HEK293 (cell line): ENCODE measurements around the gene SLC35A2.

Source experiments
- CTCF ChIP-seq: fragments of 450-650 bp; formaldehyde crosslinking; IDR thresholded peaks from 2 replicates; pipeline ENCODE4 v1.5.1; 2016; ENCODE audit warnings: missing biosample characterization, missing genetic modification characterization
- ELK4 ChIP-seq: IDR thresholded peaks from 2 replicates; pipeline ENCODE4 v1.6.1; 2011; ENCODE audit warnings: mild to moderate bottlenecking, low read depth, low read length, borderline replicate concordance
- KLF10 ChIP-seq: fragments of 450-650 bp; IDR thresholded peaks from 2 replicates; pipeline ENCODE4 v1.5.1; 2018; ENCODE audit warnings: missing biosample characterization, mild to moderate bottlenecking, missing genetic modification characterization
- MZF1 ChIP-seq: fragments of 450-650 bp; formaldehyde crosslinking; IDR thresholded peaks from 2 replicates; pipeline ENCODE4 v1.5.1; 2017; ENCODE audit warnings: missing biosample characterization, missing genetic modification characterization, borderline replicate concordance
- OSR2 ChIP-seq: fragments of 450-650 bp; formaldehyde crosslinking; IDR thresholded peaks from 2 replicates; pipeline ENCODE4 v1.5.1; 2016; ENCODE audit warnings: missing biosample characterization, missing genetic modification characterization
- TCF7L2 ChIP-seq: IDR thresholded peaks from 2 replicates; pipeline ENCODE4 v1.6.1; 2011; ENCODE audit warnings: low read depth, mild to moderate bottlenecking, inconsistent platforms, low read length, moderate library complexity, borderline replicate concordance
- TSHZ1 ChIP-seq: fragments of 450-650 bp; formaldehyde crosslinking; IDR thresholded peaks from 2 replicates; pipeline ENCODE4 v1.5.1; 2016; ENCODE audit warnings: missing biosample characterization, missing genetic modification characterization, borderline replicate concordance
- ZSCAN5A ChIP-seq: fragments of 450-650 bp; formaldehyde crosslinking; IDR thresholded peaks from 2 replicates; pipeline ENCODE4 v1.5.1; 2016; ENCODE audit warnings: missing biosample characterization, missing genetic modification characterization

- no peak for TF ChIP-seq CTCF
- no peak for TF ChIP-seq ELK4
- no peak for TF ChIP-seq ZSCAN5A (tag by site-specific recombination)
- TF ChIP-seq TSHZ1 (tag by site-specific recombination) = no peak
- TF ChIP-seq KLF10 (tag by site-specific recombination) = no peak
- no peak for TF ChIP-seq TCF7L2
- TF ChIP-seq MZF1 (tag by site-specific recombination) = no peak
- TF ChIP-seq OSR2 (tag by site-specific recombination) = no peak
These were observed 2.3 kb upstream of the SLC35A2 start for GRCh38 chrX:48913605-48914366.
